H1 (cell line): ENCODE data around the gene RXRA. TPM values are rescaled to one million over a fixed set of nuclear protein-coding genes. Genes with fewer than 3 reads are reported as not detected.

Experiments
- BCL11A ChIP-seq, 2 experiments: IDR thresholded peaks; one replicate each; pipeline ENCODE4 v1.6.1; 2011; ENCODE audit warnings: low read depth in 2 of 2, low read length in 2 of 2, mild to moderate bottlenecking in 2 of 2
- CTBP2 ChIP-seq: IDR thresholded peaks from 2 replicates; pipeline ENCODE4 v1.7.0; 2011; ENCODE audit warnings: borderline replicate concordance, mild to moderate bottlenecking, moderate library complexity, mixed read lengths, low read length; ENCODE audit not compliant: insufficient read depth, insufficient read length
- FOSL1 ChIP-seq: IDR thresholded peaks from 2 replicates; pipeline ENCODE4 v1.6.1; 2011; ENCODE audit warnings: mild to moderate bottlenecking, low read depth, low read length, moderate library complexity; ENCODE audit not compliant: insufficient read depth
- NRF1 ChIP-seq: IDR thresholded peaks from 2 replicates; pipeline ENCODE4 v1.6.1; 2011; ENCODE audit warnings: mild to moderate bottlenecking, low read depth, low read length, improper control_type of control experiment
- PHF8 ChIP-seq: fragments of 200-600 bp; sonication (generic); conservative IDR thresholded peaks from 2 replicates; pipeline ENCODE4 v1.7.1; 2012; ENCODE audit warnings: low read depth, mild to moderate bottlenecking, inconsistent platforms, low read length, moderate library complexity
- RAD21 ChIP-seq, 2 experiments: IDR thresholded peaks in 1 of 2; conservative IDR thresholded peaks in 1 of 2; 2 replicates each; pipeline ENCODE4 v1.6.1; 2011; ENCODE audit warnings: low read depth in 2 of 2, low read length in 2 of 2, improper control_type of control experiment in 1 of 2, inconsistent platforms in 1 of 2, mild to moderate bottlenecking in 1 of 2, moderate library complexity in 1 of 2
- TAF1 ChIP-seq: IDR thresholded peaks from 2 replicates; pipeline ENCODE4 v1.6.1; 2011; ENCODE audit warnings: mild to moderate bottlenecking, low read depth, low read length
- YY1 ChIP-seq: IDR thresholded peaks from 2 replicates; pipeline ENCODE4 v1.6.1; 2011; ENCODE audit warnings: low read depth, mild to moderate bottlenecking, low read length
- ZNF274 ChIP-seq: IDR thresholded peaks from 2 replicates; pipeline ENCODE4 v1.7.0; 2012; ENCODE audit warnings: low read length, borderline replicate concordance; ENCODE audit errors: extremely low read depth
- polyA plus RNA-seq, 7 experiments: library from polyadenylated mRNA; depleted of rRNA in 3 of 7; stranded (reverse) in 5 of 7; unstranded in 2 of 7; fragments of >200 nt in 5 of 7; fragments of 200-250 nt in 2 of 7; gene quantifications; 1 replicate in 5 of 7; 2 replicates in 1 of 7; 4 replicates in 1 of 7; pipeline versions ENCODE4 v1.2.1 to v1.2.3, GENCODE V29; 2011 to 2013; ENCODE audit warnings: missing spikeins in 2 of 7, mixed read lengths in 2 of 7
- total RNA-seq: library from RNA; stranded (reverse); fragmentation: NEBNext Ultra II Directional; extraction: Animal tissue kit (Norgen Biotek cat#: 25700); gene quantifications from 2 replicates; pipeline ENCODE4 v1.2.1, GENCODE V29; 2021
- TF ChIP-seq, protein P1 (sequence below): fragments of 300-600 bp; sonication (generic); IDR thresholded peaks from 2 replicates; pipeline ENCODE4 v1.7.1; 2012; ENCODE audit warnings: low read length, moderate library complexity, mild to moderate bottlenecking, inconsistent platforms; ENCODE audit not compliant: insufficient replicate concordance

RXRA gene
- total and polyA plus RNA-seq, 2 of the 8 experiments (the other 6 are each of a cell fraction or from before 2014, with no cell fraction given) = 9.8 to 29.4 TPM

DNA sequence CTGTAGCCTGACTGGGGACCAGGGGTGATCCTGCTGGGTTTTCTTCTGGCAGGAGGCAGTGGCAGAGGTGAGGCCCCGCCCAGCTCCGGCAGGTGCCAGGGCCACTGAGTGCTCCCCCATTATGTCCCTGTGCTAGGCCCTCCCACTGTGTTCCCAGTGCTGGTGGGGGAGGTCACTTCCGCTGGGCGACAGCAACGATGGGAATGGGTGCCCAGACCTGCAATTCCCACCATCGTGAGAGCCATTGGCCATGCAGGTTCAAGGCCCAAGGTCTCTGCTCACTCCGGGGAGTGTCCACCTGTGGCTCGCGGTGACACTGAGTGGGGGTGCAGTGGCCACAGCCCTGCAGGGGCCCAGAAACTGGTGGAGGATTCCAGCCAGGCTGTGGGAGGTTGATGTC is 98.6 kb downstream of the RXRA start (continued):
- TF ChIP-seq, protein P1, sequence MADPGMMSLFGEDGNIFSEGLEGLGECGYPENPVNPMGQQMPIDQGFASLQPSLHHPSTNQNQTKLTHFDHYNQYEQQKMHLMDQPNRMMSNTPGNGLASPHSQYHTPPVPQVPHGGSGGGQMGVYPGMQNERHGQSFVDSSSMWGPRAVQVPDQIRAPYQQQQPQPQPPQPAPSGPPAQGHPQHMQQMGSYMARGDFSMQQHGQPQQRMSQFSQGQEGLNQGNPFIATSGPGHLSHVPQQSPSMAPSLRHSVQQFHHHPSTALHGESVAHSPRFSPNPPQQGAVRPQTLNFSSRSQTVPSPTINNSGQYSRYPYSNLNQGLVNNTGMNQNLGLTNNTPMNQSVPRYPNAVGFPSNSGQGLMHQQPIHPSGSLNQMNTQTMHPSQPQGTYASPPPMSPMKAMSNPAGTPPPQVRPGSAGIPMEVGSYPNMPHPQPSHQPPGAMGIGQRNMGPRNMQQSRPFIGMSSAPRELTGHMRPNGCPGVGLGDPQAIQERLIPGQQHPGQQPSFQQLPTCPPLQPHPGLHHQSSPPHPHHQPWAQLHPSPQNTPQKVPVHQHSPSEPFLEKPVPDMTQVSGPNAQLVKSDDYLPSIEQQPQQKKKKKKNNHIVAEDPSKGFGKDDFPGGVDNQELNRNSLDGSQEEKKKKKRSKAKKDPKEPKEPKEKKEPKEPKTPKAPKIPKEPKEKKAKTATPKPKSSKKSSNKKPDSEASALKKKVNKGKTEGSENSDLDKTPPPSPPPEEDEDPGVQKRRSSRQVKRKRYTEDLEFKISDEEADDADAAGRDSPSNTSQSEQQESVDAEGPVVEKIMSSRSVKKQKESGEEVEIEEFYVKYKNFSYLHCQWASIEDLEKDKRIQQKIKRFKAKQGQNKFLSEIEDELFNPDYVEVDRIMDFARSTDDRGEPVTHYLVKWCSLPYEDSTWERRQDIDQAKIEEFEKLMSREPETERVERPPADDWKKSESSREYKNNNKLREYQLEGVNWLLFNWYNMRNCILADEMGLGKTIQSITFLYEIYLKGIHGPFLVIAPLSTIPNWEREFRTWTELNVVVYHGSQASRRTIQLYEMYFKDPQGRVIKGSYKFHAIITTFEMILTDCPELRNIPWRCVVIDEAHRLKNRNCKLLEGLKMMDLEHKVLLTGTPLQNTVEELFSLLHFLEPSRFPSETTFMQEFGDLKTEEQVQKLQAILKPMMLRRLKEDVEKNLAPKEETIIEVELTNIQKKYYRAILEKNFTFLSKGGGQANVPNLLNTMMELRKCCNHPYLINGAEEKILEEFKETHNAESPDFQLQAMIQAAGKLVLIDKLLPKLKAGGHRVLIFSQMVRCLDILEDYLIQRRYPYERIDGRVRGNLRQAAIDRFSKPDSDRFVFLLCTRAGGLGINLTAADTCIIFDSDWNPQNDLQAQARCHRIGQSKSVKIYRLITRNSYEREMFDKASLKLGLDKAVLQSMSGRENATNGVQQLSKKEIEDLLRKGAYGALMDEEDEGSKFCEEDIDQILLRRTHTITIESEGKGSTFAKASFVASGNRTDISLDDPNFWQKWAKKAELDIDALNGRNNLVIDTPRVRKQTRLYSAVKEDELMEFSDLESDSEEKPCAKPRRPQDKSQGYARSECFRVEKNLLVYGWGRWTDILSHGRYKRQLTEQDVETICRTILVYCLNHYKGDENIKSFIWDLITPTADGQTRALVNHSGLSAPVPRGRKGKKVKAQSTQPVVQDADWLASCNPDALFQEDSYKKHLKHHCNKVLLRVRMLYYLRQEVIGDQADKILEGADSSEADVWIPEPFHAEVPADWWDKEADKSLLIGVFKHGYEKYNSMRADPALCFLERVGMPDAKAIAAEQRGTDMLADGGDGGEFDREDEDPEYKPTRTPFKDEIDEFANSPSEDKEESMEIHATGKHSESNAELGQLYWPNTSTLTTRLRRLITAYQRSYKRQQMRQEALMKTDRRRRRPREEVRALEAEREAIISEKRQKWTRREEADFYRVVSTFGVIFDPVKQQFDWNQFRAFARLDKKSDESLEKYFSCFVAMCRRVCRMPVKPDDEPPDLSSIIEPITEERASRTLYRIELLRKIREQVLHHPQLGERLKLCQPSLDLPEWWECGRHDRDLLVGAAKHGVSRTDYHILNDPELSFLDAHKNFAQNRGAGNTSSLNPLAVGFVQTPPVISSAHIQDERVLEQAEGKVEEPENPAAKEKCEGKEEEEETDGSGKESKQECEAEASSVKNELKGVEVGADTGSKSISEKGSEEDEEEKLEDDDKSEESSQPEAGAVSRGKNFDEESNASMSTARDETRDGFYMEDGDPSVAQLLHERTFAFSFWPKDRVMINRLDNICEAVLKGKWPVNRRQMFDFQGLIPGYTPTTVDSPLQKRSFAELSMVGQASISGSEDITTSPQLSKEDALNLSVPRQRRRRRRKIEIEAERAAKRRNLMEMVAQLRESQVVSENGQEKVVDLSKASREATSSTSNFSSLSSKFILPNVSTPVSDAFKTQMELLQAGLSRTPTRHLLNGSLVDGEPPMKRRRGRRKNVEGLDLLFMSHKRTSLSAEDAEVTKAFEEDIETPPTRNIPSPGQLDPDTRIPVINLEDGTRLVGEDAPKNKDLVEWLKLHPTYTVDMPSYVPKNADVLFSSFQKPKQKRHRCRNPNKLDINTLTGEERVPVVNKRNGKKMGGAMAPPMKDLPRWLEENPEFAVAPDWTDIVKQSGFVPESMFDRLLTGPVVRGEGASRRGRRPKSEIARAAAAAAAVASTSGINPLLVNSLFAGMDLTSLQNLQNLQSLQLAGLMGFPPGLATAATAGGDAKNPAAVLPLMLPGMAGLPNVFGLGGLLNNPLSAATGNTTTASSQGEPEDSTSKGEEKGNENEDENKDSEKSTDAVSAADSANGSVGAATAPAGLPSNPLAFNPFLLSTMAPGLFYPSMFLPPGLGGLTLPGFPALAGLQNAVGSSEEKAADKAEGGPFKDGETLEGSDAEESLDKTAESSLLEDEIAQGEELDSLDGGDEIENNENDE = no peak
- TF ChIP-seq RAD21 (IDR thresholded peaks at IDR 0.05 in 1 of 2, conservative IDR thresholded peaks at IDR 0.05 in 1 of 2; ENCODE audit: low read depth in 2 of 2, low read length in 2 of 2) (no peak), TAF1 (no peak), CTBP2 (no peak), FOSL1 (no peak), ZNF274 (no peak), PHF8 (no peak), BCL11A (IDR thresholded peaks at IDR 0.05; ENCODE audit: low read depth in 2 of 2, low read length in 2 of 2) (no peak), NRF1 (no peak), YY1 (no peak)
